ENCODE results near the gene NUP160.
"Not testable (repeated sequence)": the region's sequence is repeated elsewhere in the genome, so short reads cannot be mapped to it uniquely, and the experiment has no call there.

NUP160 gene

GRCh38 chr11:47847892-47848699 is at the start of gene NUP160:
NUP160 (minus strand) TSS chr11:47848350; CDS start chr11:47848318, 32 bp downstream.
- DNase-seq (ENCODE audit: low read depth): peak; percentile 62

- no peak for DNase-seq (ENCODE audit: low read depth)
Observed at GRCh38 chr11:47896199-47896598, 48.0 kb upstream of the NUP160 start.

- no peak for DNase-seq (ENCODE audit: low read depth)
Observed at GRCh38 chr11:47895035-47895434, 46.9 kb upstream of the NUP160 start.

GRCh38 chr11:47892546-47893276 is 44.6 kb upstream of the NUP160 start:
- not testable (repeated sequence) for DNase-seq (ENCODE audit: low read depth)

GRCh38 chr11:47891886-47892285 is 43.7 kb upstream of the NUP160 start:
- no peak for DNase-seq (ENCODE audit: low read depth)

- DNase-seq (ENCODE audit: low read depth): no peak
Observed at GRCh38 chr11:47889714-47890441, 41.7 kb upstream of the NUP160 start.

- DNase-seq (ENCODE audit: low read depth): no peak
Observed at GRCh38 chr11:47887910-47888569, 39.9 kb upstream of the NUP160 start.

GRCh38 chr11:47886096-47886495 is 37.9 kb upstream of the NUP160 start:
- DNase-seq (ENCODE audit: low read depth): peak; percentile 87

- DNase-seq (ENCODE audit: low read depth): not testable (repeated sequence)
Observed at GRCh38 chr11:47882437-47882836, 34.3 kb upstream of the NUP160 start.

- no peak for DNase-seq (ENCODE audit: low read depth)
Observed at GRCh38 chr11:47881145-47881544, 33.0 kb upstream of the NUP160 start.

- no peak for DNase-seq (ENCODE audit: low read depth)
Observed at GRCh38 chr11:47879259-47880158, 31.4 kb upstream of the NUP160 start.

GRCh38 chr11:47875858-47876257 is 27.7 kb upstream of the NUP160 start:
- not testable (repeated sequence) for DNase-seq (ENCODE audit: low read depth)

GRCh38 chr11:47870404-47870803 is 22.3 kb upstream of the NUP160 start:
- DNase-seq (ENCODE audit: low read depth): no peak

GRCh38 chr11:47869544-47870393 is 21.6 kb upstream of the NUP160 start:
- DNase-seq (ENCODE audit: low read depth): no peak

GRCh38 chr11:47867823-47868222 is 19.7 kb upstream of the NUP160 start:
- DNase-seq (ENCODE audit: low read depth): no peak

- DNase-seq (ENCODE audit: low read depth): not testable (repeated sequence)
Observed at GRCh38 chr11:47866892-47867291, 18.7 kb upstream of the NUP160 start.

GRCh38 chr11:47864901-47865300 is 16.8 kb upstream of the NUP160 start:
- DNase-seq (ENCODE audit: low read depth): no peak

GRCh38 chr11:47863898-47864430 is 15.8 kb upstream of the NUP160 start:
- DNase-seq (ENCODE audit: low read depth): no peak

GRCh38 chr11:47863189-47863897 is 15.2 kb upstream of the NUP160 start:
- peak; percentile 84 for DNase-seq (ENCODE audit: low read depth)

All from iris pigment epithelial cell (primary cell).